ENCODE data around the gene GRIK4.

The GRIK4 gene

DNA sequence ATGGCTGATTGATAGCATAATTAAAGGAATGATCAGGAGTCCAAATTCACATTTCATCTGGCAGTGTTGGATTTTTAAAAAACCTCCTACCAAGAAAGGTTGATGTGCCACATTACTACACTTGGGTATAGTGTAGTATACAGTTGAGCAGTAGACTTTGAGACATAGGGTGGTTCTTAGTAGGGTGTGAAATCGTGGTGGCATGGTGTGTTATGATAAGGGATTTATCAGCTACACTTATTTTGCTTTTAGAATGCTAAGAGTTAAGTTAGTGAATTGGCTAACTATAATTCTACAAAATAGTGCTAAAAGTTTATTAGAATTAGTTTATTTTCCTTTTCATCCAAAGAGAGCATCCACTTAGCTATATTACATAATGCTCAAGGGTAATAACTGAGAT is 525.5 kb downstream of the GRIK4 start:
- TF ChIP-seq POLR2AphosphoS5 (IDR thresholded peaks at IDR 0.05; ENCODE audit: low read depth, low read length) = no peak
- no peak for TF ChIP-seq POLR2A (IDR thresholded peaks at IDR 0.05; ENCODE audit: low read depth, low read length)
- no peak for TF ChIP-seq TAF1 (IDR thresholded peaks at IDR 0.05; ENCODE audit: borderline replicate concordance, low read depth, low read length)
- FAIRE-seq (peak; percentile 76), DNase-seq (ENCODE audit: insufficient read length) (no peak)

All from GM12892 (cell line).